Activated CD4-positive, CD25-positive, alpha-beta regulatory T cell treated with anti-CD3 and anti-CD28 coated beads, Interleukin-2, amount 50 U/mL, for 72 hours (primary cell): ENCODE measurements around the gene MINDY4.
"Not testable (repeated sequence)": the region's sequence is repeated elsewhere in the genome, so short reads cannot be mapped to it uniquely, and the experiment has no call there.

Experiments
- DNase-seq: peaks from one replicate; pipeline ENCODE4 v3.0.0; 2021

The MINDY4 gene

DNA sequence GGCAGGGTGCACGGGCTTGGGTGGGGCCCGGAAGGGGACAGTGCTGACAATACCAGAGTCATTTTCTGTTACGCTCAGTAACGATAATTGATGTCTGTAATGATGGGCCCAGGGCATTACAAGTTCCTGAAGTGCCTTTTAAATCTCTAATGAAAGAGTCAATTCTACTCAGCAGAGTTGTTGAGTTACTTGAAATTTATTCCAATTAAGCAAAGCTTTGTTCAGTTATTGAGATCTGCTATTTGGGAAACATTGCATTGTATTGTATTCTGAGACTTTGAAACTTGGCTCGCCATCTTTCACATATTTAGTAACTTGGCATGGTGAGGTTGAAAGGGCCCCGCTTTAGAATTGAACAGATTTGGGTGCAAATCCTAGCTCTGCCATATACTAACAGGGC, 34.7 kb downstream of the MINDY4 start:
- DNase-seq, result no peak

DNA sequence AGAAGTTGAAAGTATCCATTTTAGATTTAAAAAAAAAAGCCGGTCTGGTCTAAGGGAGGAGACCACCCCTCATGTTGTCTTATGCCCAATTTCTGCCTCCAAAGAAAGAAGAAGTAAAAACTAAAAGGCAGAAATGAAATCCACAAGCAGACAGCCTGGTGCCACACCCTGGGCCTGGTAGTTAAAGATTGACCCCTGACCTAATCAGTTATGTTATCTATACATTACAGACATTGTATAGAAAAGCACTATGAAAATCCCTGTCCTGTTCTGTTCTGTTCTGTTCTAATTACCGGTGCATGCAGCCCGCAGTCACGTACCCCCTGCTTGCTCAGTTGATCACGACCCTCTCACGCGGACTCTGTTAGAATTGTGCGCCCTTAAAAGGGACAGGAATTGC, 36.3 kb downstream of the MINDY4 start:
- not testable (repeated sequence) for DNase-seq

DNA sequence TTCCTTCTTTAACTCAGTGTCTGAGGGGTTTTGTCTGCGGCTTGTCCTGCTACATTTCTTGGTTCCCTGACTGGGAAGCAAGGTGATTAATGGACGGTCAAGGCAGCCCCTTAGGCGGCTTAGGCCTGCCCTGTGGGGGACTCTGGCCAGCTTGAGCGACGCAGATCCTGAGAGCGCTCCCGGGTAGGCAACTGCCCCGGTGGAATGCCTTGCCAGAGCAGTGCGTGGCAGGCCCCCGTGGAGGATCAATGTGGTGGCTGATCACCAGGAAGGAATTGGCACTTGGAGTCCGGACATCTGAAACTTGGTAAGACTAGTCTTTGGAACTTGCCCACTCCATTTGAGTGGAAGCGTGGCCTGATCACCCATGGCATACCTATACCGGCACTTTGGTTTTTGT, 36.7 kb downstream of the MINDY4 start:
- not testable (repeated sequence) for DNase-seq

DNA sequence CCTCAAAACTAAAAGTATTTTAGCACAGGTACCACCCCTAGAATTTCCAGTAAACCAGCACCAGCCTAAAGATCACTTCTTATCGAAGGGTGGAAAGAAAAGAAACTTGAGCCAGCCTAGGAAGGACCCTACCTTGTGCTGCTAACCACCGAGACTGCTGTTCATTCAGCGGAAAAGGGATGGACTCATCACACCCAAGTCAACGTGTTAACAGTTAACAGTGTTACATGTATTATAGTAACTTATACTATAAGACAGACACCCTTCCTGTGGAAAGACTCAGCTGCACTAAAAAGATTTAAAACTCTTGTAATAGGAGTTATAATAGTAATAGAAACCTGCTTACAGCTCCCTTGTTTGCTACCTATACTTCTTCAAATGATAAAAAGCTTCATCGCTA, 39.8 kb downstream of the MINDY4 start:
- no peak for DNase-seq

DNA sequence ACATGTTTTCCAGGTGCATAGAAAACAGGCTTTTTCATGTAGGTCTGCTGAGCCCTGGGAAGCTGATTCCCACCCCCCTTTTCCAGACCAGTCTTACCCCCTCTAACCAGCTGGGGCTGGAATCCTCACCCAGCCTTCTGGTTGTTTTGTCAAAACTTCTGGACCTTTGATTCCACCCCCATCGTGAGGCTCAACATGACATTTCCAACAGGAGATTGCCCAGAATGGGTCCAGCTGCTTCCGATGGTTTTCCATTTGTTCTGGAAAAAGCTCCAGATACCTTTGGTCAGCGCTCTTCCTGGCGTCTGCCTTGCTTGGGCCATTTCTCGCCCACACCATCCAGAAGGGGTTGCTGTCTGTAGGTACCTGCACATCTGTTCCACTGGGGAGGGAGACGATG, 41.5 kb downstream of the MINDY4 start:
- DNase-seq, result no peak

DNA sequence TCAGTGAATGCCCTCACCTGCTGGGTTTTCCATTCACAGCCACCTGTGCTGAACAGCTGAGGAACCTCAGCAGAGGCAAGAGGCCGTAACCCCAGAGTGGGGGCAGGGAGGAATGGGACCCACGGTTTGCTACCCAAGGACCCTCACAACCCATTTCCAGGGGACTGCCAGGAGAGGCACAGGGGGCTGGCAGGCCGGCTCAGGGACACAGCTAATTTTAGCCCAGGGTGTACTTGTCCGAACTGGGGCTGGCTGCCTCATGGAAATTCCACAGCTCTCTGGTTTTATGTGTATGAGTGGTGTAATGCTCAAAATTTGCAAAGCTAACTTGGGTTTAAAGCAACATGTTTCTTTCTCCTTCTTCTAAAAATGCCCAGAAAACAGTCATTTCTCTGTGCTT, 42.2 kb downstream of the MINDY4 start:
- no peak for DNase-seq

DNA sequence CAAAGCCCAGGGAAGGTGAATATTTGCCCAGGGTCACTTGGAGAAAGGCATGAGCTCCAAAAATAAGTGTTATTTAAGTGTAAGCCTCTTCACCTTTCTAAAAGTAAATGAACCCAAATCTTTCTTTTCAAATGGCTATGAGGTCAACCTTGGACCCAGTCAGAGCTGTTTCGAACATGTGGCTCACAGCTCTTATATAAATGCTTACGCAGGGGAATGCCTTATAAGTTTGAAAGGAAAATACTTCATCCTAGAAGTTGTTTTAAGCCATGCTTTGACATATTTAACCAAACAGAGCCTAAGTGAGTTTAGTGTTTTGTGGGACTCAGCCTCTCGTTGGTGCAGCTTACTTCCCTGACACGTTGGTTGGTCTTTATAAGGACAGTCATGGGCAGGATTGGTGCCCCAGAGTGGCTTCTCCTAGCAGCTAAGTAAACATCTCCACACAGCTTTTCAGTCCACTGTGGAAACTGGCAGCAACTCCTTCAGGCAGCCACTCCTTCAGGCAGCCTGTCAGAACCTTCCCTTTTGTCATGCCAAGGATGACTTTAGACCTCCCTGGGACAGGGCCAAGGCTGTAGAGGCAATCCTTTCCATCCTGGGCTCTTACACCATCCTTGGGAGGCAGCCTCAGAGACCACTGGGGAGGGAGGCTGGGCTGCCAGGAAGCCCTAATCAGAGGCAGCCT, 43.6 kb downstream of the MINDY4 start:
- DNase-seq, result no peak

DNA sequence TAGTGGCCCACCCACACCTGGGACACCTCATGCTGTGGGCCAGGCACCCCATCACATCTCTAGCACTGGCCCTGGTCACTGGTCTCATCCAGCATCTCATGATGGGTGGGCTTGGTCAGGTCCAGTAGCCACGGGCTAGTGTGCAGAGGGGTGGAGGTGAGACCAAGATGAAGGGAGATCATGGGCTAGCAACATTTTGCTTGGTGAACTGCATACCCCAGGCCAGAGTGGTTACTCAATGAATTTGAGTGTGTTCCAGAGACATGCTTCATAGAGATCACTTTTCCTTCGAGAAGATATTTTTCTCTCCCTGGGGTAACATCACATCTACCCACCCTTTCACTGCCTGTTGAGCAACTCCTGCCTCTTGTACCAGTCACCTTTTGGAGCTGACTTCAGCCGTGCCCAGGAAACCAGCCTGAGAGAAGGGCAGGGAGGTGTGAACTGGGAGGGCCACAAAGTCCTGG, 44.2 kb downstream of the MINDY4 start:
- DNase-seq, result no peak

DNA sequence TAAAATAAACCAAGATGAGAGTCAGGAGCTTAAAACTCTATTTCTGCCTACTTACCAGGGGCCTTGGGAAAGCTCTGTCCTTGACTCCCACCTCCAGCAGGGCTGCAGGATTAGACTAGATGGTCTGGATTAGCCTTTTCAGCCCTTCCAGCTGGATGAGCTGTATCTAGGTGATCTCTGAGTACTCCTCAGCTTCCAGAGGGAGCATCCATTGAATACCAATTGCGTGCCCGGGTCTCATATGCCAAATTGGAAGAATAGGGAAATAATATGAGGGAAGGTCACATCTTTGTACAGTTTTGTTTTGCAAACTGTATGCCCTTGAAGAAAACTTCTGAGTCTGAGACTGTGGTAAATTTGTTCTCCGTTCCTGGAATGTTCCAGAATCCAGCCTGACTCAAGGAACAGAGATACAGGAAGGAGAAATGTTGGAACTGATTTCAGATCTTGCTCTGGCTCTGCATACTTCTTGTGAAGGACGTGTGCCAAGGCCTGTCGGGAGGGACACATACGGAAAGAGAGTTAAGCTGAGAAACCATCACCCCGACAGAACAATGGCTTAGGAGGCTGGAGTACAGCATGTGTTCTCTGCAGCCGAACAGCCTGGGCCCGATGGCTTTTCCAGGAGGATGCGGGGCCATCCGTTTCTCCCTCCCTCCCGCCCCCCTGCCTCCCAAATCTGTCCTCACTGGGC, 44.9 kb downstream of the MINDY4 start:
- DNase-seq, result no peak

DNA sequence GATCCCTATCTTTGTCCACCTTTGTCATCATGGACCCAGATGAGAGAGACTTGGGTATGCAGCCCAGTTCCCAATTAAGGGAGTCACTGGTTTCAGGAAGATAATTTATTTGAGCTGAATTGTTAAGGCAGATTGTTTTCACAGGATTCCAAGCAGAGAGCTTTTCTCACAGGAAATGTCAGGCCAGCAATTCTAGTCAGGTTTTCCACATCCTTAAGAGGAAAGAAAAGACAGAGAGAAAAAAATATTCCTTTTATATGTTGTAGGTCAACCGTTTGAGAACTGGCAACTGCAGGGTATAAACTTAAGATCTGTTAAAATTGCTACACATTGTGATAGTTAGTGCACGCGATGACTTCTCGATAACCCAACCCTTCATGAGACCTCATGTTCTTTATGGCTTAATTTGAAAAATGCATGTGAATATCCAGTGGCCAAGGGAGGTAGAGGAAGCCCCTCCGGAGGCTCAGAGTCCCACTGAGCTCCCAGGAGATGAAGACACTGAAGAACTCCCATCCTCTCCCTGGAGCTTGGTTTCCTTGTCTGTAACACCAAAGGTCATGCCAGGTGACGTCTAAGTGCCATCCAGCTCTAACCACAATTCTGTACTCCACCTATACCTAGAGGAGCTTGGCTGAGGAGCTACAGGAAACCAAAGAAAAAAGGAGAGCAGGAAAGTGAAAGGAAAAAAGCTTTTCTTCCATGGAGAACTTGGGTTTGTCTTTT, 45.6 kb downstream of the MINDY4 start:
- DNase-seq, result no peak

DNA sequence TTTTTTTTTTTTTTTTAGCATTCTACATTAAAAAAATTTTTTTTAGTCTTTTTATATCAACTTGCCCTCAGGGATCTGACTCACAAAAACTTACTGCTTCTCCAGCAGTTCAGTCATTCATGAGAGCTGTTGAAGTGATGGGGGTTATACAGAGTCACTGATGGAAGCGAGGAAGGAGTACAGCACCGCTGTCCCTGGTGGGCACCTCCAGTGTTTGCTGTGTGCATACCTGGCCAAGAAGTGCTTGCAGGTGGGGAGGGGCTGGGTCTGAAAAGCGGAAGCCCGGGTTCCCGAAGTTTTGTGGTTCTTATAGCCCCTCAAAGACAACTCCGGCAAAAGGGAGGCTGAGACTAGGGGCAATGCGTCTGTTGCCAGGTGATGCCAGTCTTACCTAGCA, 46.2 kb downstream of the MINDY4 start:
- DNase-seq, result no peak

DNA sequence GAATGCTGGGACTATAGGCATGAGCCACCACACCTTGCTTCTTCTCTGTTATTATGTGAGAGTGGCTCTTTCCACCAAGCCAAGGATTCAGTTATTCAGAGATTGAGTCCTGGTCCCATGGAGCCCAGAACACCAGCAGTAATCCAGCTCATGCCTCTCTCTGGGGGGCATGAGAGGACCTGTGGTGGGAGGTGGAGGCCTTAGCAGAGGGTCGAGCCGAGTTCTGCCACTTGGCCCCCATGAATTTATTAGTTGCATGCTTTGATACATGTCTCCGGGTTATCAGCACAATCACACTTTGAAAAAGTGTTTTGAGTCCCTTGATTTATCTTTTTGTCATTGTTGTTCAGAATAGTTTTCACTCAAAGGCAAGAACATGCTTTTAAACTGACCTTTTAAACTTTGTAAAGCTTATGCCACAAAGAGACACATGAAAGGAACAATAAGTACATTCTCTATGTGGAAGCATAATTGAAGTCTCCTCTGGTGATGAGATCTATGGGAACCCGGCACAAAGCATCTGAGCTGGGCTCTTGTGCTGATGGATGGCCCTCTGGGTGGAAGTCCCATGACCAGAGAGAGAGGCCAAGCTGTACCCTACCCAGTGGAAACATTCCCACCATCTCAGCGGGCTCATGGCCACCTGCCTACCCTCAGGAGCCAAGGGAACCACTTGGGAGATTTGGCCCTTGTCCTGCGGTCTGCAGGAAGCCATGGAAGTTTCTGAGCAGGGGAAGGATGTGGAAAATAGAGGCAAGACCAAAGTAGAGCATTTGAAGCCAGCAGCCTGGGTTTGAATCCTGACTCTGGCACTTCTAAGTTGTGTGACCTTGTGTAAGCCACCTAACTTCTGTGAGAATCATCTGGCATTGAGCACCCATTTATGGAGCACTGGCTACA, 53.9 kb downstream of the MINDY4 start:
- DNase-seq, result no peak

DNA sequence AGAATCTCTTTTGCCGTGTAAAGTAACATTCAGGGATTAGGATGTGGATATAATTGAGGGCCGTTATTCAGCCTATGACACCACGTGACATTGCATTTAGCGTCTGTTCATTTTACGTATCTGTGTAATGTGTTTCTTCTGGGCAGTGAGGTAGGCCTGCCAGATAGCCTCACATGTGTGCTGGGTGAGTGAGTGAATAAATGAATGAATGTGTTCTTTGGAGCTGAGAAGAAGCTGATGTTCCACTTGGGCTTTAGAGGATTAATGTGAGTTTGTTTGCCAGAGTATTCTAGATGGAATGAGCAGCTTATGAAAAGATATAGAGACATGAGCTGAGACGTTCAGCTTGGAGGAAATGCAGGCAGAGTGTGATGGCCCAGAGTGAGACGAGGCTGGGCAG, 55.0 kb downstream of the MINDY4 start:
- DNase-seq, result no peak

DNA sequence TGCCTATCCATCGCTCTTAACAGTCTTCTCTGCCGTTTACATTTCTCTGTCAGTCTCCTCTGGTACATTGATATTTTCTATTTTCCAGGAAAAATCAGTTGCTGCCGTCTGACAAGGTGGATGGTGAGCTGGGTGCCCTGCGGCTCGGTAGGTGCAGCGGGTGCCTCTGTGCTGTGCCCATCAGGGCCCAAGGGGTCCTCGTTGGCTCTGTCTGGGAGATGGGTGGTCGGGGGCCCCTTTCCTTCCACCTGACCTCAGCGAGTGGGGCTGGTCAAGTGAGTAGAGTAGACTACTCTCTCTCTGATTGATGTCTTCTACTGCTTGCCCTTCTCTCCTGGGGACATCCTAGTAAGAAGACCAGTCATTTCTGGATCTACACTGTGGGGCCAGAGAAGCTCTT, 57.4 kb downstream of the MINDY4 start:
- DNase-seq, result no peak

DNA sequence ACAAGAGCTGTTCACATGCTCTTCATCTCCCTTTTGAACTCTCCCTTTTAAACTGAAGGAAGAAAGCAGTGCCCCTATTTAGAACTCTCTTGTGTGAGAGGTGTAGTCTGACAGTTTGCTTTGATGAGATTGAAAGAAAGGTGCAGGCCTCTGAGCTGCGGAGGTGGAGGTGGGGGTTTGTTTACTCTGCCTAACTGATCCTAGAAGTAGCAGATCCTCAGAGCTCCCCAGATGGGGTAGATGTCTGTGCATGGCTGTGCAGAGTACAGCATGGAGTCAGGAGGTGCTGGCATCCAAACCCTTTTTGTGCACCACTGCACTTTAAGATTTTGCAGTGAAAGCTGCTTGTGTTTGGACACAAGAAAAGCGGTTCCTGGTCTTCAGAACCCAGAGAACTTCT, 58.3 kb downstream of the MINDY4 start:
- no peak for DNase-seq

DNA sequence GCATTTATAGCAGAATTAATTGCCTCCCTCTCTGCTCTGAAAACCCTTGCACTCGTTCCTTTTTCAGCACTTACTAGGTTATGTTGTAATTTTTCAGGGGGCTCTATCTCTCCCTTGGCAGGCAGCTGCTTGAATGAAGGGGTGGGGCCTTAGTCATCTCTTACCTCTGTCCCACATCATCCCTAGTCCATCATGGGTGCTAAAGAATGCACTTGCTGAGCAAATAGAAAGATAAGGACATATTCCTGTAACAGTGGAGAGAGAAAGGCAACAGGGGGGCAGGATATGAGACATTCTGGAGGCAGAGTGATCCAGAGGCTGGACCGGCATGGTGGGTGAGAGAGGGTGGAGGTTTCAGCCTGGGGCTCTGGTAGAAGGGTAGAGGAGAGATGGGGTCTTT, 60.0 kb downstream of the MINDY4 start:
- DNase-seq, result no peak

DNA sequence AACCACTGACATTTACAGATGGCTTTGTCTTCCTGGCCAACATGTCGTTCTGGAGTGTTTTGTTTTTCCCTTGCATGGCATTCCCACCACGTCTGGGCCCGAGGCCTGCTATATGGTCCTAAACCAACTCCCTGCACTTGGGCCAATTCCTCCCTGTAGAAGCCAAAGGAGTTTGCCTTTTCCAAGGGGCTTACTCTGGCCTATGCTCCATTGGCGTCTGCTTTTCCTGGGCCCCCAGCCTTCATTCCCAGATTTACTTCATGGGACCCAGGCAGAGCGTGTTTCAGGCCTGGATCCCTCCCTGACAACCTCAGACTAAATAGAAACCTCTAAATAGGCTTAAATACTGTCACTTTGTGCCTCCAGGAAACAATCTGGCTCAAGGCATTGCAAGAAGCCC, 60.7 kb downstream of the MINDY4 start:
- no peak for DNase-seq

DNA sequence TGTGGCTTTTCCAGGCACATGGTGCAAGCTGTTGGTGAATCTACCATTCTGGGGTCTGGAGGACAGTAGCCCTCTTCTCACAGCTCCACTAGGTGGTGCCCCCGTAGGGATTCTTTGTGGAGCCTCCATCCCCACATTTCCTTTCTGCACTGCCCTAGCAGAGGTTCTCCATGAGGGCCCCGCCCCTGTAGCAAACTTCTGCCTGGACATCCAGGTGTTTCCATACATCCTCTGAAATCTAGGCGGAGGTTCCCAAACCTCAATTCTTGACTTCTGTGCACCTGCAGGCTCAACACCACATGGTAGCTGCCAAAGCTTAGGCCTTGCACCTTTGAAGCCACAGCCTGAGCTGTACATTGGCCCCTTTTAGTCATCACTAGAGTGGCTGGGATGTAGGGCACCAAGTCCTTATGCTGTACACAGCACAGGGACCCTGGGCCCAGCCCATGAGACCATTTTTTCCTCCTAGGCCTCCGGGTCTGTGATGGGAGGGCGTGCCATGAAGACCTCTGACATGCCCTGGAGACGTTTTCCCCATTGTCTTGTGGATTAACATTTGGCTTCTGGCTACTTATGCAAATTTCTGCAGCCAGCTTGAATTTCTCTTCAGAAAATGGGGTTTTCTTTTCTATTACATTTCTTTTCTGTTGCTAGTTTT, 62.9 kb downstream of the MINDY4 start:
- not testable (repeated sequence) for DNase-seq

DNA sequence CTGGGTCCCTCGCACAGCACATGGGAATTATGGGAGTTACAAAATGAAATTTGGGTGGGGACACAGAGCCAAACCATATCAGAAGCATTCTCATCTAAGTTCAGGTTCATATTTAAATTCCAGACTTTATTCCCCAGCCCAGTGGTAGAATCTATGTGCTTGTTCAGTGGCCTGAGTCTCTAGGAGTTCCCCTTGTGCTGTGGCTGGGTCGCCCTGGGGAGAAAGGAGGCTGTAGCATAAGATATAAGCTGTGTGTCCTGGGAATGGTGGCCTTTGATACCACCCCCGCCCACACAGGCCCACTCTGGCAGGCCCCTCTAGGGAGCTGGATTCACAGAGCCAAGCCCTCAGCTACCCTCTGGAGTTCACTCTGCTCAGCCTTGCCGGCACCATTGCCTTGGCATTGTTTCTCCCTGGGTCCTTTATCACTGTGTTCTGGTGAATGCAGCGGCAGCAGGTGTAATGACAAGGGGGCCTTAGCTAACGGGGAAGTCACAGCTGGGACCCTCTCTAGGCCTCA, 64.2 kb downstream of the MINDY4 start:
- DNase-seq, result no peak

DNA sequence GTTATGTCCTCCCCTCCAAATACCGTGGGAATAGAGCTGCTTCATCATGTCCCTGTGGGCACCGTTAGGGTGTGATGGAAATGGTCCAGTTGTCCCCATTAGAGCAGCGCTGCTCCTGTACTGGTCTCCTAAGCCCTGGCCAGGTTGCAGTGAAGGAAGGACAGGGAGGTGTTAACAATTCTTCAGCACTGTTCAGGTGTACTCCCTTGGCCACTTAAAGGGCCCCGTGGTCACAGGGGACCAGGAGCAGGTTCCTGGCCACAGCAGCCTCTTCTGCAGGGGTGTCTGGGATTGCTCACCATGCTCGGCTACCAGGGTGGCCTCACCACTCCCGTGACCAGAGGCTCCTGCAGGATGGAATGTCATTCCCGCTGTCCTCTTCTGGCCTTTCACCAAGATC, 65.8 kb downstream of the MINDY4 start:
- DNase-seq, result no peak

DNA sequence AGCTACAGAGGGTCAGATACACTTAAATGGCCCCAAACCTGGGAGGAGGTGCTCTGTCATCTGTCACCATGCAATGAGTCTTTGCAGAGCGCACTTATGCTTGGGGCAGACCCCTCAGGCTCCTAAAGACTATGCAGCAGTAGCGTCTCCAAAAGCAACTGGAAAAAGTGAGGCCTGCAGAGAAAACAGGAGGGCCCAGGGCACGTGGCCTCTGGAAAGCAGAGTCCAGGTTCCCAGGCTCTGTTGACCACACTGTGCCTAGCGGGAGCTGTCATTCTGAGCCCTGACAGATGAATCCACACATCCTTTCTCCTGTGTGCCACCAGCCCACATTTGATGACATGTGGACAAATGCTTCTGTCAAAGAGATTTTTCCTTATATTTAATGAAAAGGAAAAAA, 66.4 kb downstream of the MINDY4 start:
- DNase-seq, result no peak

DNA sequence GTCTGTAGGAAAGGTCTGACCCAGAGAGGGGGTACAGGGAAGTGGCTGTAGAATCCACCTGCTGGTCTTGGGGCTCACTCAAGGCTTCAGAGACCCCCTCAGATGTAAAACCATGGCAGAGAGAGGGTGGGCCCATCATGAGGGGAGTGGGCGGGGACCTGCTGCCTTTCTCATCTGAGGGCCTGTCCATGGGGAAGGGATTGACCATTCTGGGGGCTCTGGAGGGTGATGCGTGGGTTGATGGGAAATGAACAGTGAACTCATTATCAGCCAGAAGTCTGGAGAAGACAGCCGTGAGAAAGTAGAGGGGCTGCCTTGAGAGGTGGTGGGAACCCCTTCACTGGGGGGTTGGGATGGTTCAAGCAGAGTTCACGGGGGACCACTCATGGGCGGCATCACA, 66.8 kb downstream of the MINDY4 start:
- DNase-seq, result no peak
